B cell (primary cell): Measurements from ENCODE around the gene BRAF.
"Not testable (repeated sequence)": the region's sequence is repeated elsewhere in the genome, so short reads cannot be mapped to it uniquely, and the experiment has no call there.

Source experiments
- CTCF ChIP-seq: fragments of 200-600 bp; IDR thresholded peaks from one replicate; pipeline ENCODE4 v1.8.0; 2022; ENCODE audit warnings: antibody characterized with exemption, mild to moderate bottlenecking
- EZH2 ChIP-seq: IDR thresholded peaks from 2 replicates; pipeline ENCODE4 v1.6.1; 2012; ENCODE audit warnings: borderline replicate concordance, low read depth, mild to moderate bottlenecking, moderate library complexity, low read length; ENCODE audit not compliant: insufficient read depth, poor library complexity, severe bottlenecking

DNA sequence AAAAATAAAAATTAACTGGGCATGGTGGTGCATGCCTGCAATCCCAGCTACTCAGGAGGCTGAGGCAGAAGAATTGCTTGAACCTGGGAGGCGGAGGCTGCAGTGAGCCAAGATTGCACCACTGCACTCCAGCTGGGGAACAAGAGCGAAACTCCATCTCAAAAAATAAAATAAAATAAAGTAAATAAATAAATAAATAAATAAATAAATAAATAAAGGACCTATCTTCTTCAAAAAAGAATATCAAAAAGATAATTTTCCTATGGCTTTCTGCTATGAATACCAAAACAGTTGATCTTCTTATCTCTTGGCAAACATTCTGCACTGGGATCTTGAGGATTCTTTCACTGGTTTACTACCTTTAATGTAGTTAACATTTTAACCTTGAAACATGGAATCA is 41.9 kb downstream of the BRAF start:
- TF ChIP-seq CTCF, EZH2: not testable (repeated sequence)
